GM18909 (cell line): Measurements from ENCODE around the gene PIK3R2.
"Not testable (repeated sequence)": the region's sequence is repeated elsewhere in the genome, so short reads cannot be mapped to it uniquely, and the experiment has no call there.

Experiments
- ATAC-seq: cut with Tn5 transposase; IDR thresholded peaks from one replicate; pipeline ENCODE4 v1.9.1; 2021; ENCODE audit warnings: mild to moderate bottlenecking; ENCODE audit not compliant: unreplicated experiment, poor library complexity

PIK3R2 gene

DNA sequence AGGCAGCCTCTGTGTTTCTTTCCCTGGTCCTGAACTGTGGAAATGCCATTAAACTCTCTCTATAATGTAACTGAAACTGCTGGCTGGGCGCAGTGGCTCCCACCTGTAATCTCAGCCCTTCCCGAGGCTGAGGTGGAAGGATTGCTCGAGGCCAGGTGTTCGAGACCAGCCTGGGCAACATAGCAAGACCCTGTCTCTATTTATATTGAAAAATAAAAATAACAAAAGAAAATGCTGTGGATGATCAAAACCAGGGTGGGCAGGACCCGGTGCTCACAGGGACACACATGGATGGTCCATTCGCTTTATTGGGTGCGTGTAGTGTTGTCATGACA lies 43.5 kb downstream of the PIK3R2 start:
- no peak for ATAC-seq

DNA sequence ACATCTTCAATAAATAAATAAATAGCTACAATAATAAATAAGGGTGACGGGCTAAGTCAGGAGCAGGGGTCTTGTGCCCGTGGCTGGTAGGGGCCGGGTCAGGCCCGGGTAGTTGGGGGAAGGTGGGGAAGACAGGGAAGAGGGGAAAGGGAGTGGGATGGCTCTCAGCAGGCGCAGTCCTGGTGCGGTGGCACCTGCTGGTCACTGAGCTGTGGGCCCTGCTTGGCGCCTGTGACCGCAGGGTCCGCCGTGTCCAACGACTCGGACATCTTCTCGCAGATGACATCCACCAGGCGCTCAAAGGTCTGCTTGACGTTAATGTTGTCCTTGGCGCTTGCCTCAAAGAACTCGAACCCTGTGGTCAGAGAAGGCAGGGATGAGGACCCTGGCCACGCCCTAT lies 44.3 kb downstream of the PIK3R2 start:
- ATAC-seq, result no peak

DNA sequence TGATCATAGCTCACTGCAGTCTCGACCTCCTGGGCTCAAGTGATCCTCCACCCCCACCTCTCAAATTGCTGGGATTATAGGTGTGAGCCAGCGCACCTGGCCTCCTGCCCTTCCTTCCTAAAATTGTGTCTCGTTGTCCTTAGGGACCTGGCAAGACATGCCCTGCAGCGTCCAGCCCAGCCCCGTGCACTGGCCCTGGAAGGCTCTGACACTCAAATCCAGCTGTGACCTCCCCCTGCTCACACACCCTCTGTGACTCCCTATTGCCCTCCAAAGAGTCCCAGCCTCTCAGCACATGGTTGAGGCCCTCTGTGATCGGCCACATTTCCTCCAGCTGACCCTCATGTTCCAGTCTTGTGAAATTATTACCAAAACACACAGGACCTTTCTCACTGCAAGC lies 45.0 kb downstream of the PIK3R2 start:
- ATAC-seq, result no peak

DNA sequence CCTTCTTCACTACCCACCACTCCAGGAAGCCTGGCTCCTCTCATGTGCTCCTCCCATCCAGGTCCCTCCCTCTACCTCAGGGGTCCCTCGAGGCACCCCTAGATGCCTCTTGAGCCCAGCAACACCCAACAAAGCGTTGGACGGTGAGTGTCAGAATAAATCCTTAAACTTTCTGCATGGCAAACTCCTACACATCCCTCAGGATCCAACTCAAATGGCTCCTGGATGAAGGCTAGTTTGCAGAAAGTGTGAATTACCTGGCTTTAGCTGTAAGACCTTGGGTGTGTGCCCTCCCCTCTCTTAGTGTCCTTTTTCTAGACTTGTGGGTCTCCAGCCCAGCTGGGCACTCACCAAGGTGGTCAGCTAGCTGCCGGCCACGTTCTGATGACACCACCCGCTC lies 45.4 kb downstream of the PIK3R2 start:
- ATAC-seq, result no peak

DNA sequence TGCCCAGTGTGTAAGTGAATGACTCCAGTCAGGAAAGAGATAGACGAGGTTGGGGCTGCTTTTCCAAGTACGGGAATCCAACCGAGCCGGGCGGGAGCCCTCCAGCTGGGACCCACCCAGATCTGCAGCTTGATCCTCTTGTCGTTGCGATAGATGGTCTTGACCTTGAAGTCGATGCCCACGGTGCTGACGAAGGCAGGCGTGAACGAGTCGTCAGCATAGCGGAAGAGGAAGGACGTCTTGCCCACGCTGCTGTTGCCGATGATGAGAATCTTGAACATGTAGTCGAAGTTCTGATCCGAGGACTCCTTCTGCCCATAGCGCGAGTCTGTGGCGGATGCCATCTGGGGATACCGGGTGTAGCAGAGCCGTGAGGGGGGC lies 49.4 kb downstream of the PIK3R2 start:
- no peak for ATAC-seq

DNA sequence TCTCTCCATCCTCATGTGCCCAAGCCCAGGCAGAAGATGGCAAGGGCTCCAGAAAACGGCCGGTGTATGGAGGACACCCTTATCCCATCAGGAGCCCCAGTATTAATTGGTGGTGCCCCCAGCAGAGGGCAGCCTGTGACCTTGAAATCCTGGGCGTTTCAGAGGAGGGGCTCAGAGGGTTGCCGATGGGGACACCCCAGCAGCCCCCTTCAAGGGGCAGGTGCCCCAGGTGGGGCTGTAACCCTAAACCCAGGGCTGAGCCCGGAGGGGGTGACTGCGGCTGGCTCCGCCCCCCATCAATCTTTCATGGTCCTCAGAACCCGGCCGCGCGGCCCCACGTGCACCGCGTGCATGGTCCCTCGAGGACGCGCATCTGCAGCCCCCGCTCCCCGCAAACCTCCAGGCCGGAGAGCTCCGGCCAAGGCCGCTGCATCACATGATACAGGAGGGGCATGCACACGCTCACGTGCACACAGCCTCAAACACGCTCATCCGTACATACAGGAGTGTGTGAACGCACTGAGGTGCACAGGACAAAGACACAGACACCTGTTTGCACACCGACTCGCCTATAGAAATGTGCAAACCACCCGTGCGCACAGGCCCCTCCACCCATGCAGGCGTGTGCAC lies 49.9 kb downstream of the PIK3R2 start:
- ATAC-seq, result no peak

DNA sequence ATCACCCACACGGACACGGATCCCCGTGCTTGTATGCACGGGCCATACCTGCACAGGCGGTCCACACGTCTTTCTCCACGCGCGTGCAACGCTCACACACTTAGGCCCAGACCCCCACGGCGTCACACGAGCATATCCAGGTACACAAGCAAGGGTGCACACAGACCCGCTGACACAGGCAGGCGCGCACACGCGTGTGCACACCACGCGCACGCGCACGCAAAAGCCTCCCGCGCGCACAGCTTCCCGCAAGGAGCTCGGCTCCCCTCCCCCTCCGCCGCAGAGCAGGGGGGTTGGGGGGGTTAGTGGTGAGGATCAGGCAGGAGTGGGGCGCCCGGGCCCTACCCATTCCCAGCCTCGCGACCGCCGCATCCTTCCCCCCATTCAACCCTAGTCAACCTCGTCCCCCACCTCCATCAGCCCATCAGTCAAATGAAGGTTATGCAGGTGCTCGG lies 50.5 kb downstream of the PIK3R2 start:
- no peak for ATAC-seq

DNA sequence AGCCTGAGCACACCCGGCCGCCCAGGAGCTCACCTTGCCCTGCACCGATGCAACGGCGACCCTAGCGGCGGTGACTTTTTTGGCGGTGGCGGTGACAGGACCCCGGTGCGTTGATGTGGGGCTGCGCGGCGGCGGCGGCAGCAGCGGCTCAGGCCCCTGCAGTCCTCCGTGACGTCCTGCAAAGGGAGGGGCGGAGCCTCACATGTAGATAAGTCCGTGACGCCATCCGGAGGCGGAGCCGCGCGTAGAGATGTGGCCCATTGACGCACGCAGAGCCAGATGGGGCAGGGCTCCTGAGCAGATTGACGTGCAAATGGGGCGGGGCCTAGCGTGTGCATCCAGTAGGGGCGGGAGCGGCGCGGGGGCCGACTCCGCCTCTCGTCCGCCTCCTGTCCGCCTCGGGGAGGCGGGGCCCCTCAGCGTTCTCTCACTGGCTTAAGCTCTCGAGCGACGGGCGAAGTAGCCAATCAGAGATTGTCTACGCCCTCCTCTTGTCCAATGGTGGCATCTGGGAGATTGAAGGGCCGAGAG lies 51.0 kb downstream of the PIK3R2 start, which contains the start of gene RAB3A:
Gene RAB3A (minus strand): TSS at position 180 of the 531 bp plus-strand sequence. CDS start 1,302 bp downstream, outside the sequence.
- ATAC-seq, result peak; percentile 92

DNA sequence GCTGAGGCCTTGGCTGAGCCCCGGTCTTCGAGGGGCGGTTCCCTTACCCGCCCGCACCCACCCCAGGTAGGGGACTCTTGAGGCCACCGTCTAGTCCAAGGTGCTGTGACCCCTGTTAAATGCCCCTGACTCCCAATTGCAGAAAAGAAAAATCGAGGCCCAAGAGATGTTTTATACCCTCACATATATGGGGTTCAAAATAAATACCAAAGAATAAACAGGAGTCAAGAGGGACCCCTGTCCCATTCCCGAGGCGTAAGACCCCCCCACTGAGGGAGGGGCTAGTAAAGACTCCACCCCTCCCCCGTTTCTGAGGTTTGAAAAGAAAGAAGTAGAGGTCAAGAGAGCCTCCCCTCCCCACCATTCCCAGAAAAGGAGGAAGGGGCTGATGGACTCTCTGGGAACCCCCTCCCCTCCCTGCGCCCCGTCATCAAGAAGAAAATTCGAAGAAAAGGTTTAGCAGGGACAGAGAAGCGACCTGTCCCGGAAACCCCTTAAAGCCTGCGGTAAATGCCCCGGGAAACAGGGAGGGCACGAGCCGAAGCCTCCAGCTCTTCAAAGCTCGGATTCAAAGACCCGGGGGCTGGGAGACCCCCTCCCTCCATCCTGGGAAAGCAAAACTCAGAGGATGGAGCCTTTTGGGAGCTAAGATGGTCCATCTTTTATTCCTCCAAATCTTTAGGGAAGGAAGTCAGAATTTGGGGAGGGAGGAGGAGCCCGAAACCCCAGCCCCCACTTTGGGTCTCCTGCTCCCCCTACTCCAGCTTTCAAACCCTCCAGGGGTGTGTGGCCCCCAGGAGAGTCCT lies 51.6 kb downstream of the PIK3R2 start:
- ATAC-seq, result peak; percentile 11

DNA sequence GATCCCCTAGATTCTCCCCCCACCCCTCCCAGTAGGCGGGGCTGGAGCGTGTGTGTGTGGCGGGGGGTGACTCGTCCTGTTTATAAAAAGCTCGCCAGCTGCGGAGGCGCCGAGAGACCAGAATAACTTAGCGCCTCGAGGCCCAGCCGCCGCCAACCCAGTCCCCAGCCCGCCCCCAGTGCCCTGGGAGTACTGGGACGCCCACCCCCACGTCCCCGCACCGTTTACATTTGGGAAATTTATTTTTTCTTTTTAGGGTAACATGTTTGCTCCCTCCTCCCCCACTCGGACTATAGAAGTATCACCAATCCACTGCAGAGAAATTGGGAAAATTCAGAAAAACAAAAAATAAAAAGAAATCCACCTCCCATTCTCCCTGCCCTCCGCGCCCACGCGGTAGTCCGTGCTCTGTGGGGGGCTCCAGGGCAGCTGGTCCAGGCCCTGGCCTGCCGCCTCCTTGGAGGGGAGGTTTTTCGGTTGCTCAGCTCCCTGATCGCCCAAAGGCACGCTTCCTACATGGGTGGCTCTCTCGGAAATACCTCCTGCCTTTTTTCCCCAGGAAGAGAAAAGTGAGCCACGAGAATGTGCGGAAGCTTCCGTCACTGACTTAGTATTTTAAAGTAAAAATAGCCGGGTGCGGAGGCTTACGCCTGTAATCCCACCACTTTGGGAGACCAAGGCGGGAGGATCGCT lies 52.4 kb downstream of the PIK3R2 start:
- no peak for ATAC-seq

DNA sequence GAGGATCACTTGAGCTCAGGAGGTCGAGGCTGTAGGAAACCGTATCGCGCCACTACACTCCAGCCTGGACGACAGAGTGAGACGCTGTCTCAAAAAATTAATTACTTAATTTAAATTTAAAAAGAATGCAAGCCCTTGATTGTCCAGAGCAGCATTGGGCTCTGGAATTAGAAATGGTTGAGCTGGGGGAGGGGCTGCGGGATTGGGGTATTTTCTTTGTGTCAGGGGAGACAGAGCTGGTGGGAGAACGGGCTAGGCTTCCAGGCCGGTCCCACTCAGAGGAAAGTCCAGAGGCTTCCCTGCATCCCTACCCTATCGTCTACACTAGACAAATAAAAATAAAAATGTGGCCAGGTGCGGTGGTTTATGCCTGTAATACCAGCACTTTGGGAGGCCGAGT lies 53.1 kb downstream of the PIK3R2 start:
- ATAC-seq, result no peak

DNA sequence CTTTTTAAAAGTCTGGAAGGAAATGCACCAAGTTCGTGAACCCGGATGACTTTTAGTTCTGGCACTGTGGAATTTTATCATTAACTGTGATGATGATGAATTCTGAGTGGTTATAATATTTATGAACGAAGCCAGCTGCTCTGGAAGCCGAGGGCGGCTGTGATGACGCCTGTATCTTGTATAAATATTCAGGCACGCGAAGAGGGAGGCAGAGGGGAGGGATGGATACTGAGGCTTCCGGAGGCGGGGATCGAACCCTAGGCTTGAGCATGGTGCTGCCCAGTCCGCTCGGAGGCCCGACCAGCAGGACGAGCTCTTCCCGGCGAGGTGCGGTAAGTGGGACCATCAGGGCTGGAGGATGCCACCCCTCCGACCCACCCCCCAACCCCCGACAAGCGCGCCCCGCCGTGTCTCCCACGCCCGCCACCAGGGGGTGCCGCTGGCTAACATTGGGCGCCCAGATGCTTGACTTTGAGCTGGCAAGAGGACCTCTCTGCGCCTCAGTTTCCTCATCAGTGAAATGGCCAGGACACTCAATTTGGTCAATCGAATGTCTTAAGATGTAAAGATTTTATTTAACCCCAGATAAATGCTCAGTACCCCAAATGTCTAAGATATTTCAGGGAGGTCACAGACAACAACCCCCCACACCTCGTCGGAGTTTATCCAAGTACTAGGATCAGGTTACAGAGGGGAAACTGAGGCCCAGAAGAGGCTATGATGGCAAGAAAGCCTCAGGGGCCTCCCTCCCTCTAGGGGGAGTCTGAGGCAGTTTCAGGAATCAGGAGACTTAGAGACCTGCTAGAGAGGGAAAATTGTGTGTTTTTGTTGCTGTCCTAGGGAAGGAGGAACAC lies 55.4 kb downstream of the PIK3R2 start:
- no peak for ATAC-seq

DNA sequence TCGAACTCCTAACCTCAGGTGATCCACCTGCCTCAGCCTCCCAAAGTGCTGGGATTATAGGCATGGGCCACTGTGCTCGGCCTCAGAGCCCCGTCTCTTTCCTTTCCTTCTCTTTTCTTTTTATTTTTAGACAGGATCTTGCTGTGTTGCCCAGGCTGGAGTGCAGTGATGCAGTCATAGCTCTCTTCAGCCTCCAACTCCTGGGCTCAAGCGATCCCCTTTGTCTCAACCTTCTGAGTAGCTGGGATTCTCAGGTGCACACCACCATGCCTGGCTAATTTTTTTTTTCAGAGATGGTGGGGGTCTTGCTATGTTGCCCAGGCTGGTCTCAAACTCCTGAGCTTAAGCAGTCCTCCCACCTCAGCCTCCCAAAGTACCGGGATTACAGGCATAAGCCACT lies 56.9 kb downstream of the PIK3R2 start:
- not testable (repeated sequence) for ATAC-seq

DNA sequence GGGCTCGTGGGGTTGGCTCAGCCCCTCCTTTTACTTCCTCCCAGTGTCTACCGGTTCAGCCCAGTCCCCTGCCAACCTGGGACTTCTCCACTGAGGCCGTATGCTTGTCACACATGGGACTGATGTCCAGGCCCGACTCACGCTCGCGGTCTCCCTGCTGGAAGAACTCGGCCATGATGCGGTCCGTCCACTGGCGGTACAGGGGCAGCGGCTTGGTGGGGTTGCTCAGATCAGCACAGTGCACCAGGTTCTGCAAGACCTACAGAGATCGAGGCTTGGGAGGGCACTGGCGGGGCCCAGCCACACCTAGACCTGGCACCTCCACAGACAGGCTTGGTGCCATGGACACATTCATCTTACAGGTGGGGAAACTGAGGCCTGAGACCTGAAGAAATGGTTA lies 58.7 kb downstream of the PIK3R2 start:
- ATAC-seq, result no peak

DNA sequence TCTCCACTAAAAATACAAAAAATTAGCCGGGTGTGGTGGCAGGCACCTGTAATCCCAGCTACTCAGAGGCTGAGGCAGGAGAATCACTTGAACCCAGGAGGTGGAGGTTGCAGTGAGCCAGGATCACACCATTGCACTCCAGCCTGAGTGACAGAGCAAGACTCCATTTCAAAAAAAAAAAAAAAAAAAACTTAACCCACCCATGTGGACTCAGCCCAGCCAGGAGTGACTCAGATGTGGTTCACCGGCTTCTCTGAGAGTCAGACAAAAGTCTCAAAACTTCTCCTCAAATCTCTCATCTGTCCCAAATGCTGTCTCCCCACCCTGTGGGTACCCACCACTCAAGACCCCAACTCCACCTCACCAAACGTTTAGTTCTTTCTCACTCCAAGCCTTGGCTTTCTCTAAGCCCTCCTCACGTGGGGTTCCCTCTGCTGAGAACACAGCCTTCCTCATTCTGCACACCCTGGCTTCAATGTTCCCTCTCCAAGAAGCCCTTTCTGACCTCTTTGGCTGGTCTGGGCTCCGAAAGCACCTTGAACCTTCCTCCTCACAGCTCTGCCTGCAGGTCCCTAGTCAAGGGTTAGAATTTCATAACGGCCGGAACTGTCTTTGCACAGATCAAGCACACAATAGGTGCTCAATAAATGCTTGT lies 61.9 kb downstream of the PIK3R2 start:
- no peak for ATAC-seq

DNA sequence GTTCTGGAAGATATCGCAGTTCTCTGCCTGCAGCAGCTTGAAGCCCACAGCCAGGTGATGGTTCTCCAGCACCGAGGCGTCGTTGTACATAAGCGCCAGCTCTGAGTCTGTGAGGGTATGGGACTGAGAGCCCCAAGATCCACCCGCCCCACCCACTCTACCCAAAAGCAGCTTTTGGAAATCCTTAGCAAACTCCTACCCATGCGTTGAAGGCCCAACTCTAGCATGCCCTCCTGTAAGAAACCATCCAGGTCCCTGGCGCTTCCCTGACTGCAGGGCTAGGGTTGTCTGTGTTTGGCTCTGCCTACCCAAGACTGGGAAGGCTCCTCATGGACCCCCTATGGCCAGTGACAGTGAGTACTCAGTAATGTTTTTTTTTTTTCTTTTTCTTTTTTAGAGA lies 63.8 kb downstream of the PIK3R2 start:
- no peak for ATAC-seq

DNA sequence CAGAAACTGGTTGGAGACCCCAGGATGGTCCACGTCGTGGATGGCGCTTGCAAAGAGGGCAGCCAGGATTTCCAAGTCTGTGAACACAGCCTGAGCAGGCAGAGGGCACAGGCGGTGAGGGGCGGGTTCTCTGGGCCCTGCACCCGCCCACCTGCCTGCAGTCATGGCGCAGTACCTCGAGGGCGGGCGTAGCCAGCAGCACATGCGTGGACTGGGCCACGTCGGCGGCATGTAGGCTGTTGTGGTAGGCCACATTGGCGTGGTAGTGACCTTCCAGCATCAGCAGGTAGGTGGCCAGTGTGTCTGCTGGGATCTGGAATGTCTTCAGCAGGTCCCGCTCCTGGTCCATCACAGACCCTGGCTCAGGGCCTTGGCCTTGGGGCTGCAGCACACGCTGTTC lies 65.2 kb downstream of the PIK3R2 start:
- ATAC-seq, result no peak

DNA sequence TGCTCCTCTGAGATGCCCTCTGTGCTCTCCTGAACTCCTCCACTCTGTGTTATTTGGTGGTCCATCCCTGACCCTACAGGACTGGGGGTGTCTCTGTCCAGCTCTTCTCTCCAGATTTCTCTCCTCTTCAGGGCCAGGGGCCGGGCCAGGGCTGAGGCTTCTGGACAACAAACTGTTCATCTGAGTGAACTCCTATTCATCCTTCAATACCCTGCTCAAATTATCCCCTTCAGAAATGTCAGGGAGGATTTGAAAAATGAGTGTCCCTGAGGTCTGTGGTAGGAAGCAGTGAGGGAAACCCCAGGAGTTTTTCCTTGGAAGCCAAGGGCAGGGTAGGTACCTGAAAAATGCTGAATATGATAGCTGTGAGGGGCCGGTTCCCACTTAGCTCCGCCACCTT lies 65.6 kb downstream of the PIK3R2 start:
- no peak for ATAC-seq
